ENCODE results near the gene KISS1R.

The KISS1R gene

GRCh38 chr19:940591-941291 is 23.6 kb downstream of the KISS1R start:
- no peaks in the 10 kb centered on the region for H3K9me3 ChIP-seq (ENCODE audit: control extremely low read depth in 1 of 5, control insufficient read depth in 4 of 5, insufficient read depth in 2 of 5, low read depth in 1 of 5, low read length in 4 of 5)
- CTCF ChIA-PET: interaction anchor here (1.0 to 7.8 kb wide), 4 partner anchors 17 to 43 kb away, joined by 3 to 35 read pairs (median 4); partner anchors contain the start of gene WDR18
- no peaks in the 10 kb centered on the region for H3K27me3 ChIP-seq (replicated peaks in 2 of 5; ENCODE audit: control insufficient read depth in 4 of 5, insufficient read depth in 5 of 5, low read length in 4 of 5)
- H3K4me1 ChIP-seq (ENCODE audit: control extremely low read depth in 1 of 4, control insufficient read depth in 4 of 4, insufficient read depth in 4 of 4, low read length in 3 of 4): peaks cover 0 to 49% (median 45%) of the 10 kb centered on the region in 4 experiments
- H3K4me3 ChIP-seq (ENCODE audit: control insufficient read depth in 1 of 7, extremely low read depth in 1 of 7, insufficient read depth in 4 of 7, low read depth in 2 of 7, low read length in 6 of 7): peak overlapping the region in 4 of 7 experiments; percentile 38 to 67 (median 58)
- WGBS (ENCODE audit: insufficient coverage): 4% methylated on average over 59 of the region's 64 CpGs
- peak; percentile 90 to 96 (median 94) for DNase-seq
- peak overlapping the region; percentile 46 to 76 for H3K27ac ChIP-seq (ENCODE audit: insufficient read depth in 1 of 2, low read depth in 1 of 2, low read length in 2 of 2, poor library complexity in 1 of 2, severe bottlenecking in 2 of 2)
- POLR2A ChIA-PET: interaction anchor here (1.5 kb wide), 1 partner anchor 16 kb away, joined by 5 read pairs; no protein-coding TSS in a partner anchor
- H3K36me3 ChIP-seq (ENCODE audit: control insufficient read depth in 4 of 4, insufficient read depth in 4 of 4, low read length in 3 of 4): peaks cover 0 to 56% (median 8%) of the 10 kb centered on the region in 4 experiments

GRCh38 chr19:941292-942132 is 24.4 kb downstream of the KISS1R start:
- H3K27me3 ChIP-seq (replicated peaks in 2 of 5; ENCODE audit: control insufficient read depth in 4 of 5, insufficient read depth in 5 of 5, low read length in 4 of 5): no peaks in the 10 kb centered on the region
- POLR2A ChIA-PET: interaction anchor here (1.5 kb wide), 1 partner anchor 17 kb away, joined by 5 read pairs; no protein-coding TSS in a partner anchor
- WGBS (ENCODE audit: insufficient coverage): 74% methylated on average over 34 of the region's 45 CpGs
- peak overlapping the region in 4 of 7 experiments; percentile 38 to 67 (median 58) for H3K4me3 ChIP-seq (ENCODE audit: control insufficient read depth in 1 of 7, extremely low read depth in 1 of 7, insufficient read depth in 4 of 7, low read depth in 2 of 7, low read length in 6 of 7)
- H3K4me1 ChIP-seq (ENCODE audit: control extremely low read depth in 1 of 4, control insufficient read depth in 4 of 4, insufficient read depth in 4 of 4, low read length in 3 of 4): peaks cover 0 to 47% (median 45%) of the 10 kb centered on the region in 4 experiments
- DNase-seq: peak in 1 of 3 donors; percentile 45
- H3K27ac ChIP-seq (ENCODE audit: insufficient read depth in 1 of 2, low read depth in 1 of 2, low read length in 2 of 2, poor library complexity in 1 of 2, severe bottlenecking in 2 of 2): peak overlapping the region; percentile 37 to 58
- CTCF ChIA-PET: interaction anchor here (1.0 to 7.8 kb wide), 4 partner anchors 8 to 41 kb away, joined by 3 to 35 read pairs (median 6); no protein-coding TSS in a partner anchor
- H3K9me3 ChIP-seq (ENCODE audit: control extremely low read depth in 1 of 5, control insufficient read depth in 4 of 5, insufficient read depth in 2 of 5, low read depth in 1 of 5, low read length in 4 of 5): no peaks in the 10 kb centered on the region
- H3K36me3 ChIP-seq (ENCODE audit: control insufficient read depth in 4 of 4, insufficient read depth in 4 of 4, low read length in 3 of 4): peaks cover 0 to 51% (median 8%) of the 10 kb centered on the region in 4 experiments

DNA sequence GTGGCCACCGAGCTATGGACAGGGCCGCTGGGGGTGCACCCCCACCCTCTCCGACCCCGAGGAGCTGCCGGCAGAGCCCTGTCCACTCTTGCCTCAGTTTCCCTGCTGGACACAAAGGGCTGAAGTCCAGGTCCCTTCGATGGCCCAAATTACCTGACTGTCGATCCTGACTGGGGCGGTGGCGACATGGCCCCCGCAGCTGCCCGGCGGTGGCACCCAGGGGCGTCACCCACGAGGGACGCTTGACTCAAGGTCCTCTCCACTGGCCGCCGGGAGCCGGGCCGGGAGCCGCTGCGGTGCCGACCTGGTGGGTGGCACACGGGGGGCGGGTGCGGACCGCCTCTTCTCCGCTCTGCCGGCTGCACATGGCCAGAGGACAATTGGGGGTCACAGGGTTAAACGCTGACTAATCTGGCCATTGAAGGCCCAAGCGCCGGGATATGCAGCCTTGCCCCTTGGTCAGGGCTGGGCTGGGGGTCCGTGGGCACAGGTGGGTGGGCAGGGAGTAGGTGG is 25.1 kb downstream of the KISS1R start:
- Histone ChIP-seq H3K27me3 (replicated peaks in 2 of 5; ENCODE audit: control insufficient read depth in 4 of 5, insufficient read depth in 5 of 5, low read length in 4 of 5) (no peaks in the 10 kb centered on the region), H3K4me3 (ENCODE audit: control insufficient read depth in 1 of 7, extremely low read depth in 1 of 7, insufficient read depth in 4 of 7, low read depth in 2 of 7, low read length in 6 of 7) (no peak overlapping the region), H3K27ac (ENCODE audit: insufficient read depth in 1 of 2, low read depth in 1 of 2, low read length in 2 of 2, poor library complexity in 1 of 2, severe bottlenecking in 2 of 2) (no peak overlapping the region), H3K36me3 (ENCODE audit: control insufficient read depth in 4 of 4, insufficient read depth in 4 of 4, low read length in 3 of 4) (peaks cover 0 to 50% (median 7%) of the 10 kb centered on the region in 4 experiments), H3K4me1 (ENCODE audit: control extremely low read depth in 1 of 4, control insufficient read depth in 4 of 4, insufficient read depth in 4 of 4, low read length in 3 of 4) (peaks cover 0 to 51% (median 48%) of the 10 kb centered on the region in 4 experiments), H3K9me3 (ENCODE audit: control extremely low read depth in 1 of 5, control insufficient read depth in 4 of 5, insufficient read depth in 2 of 5, low read depth in 1 of 5, low read length in 4 of 5) (no peaks in the 10 kb centered on the region)
- 96% methylated on average over 31 of the region's 32 CpGs for WGBS (ENCODE audit: insufficient coverage)
- ChIA-PET POLR2A (no interaction called here), CTCF (interaction anchor here (0.6 to 2.5 kb wide), 3 partner anchors 9 to 40 kb away, joined by 3 to 6 read pairs (median 3); no protein-coding TSS in a partner anchor)
- no peak for DNase-seq

DNA sequence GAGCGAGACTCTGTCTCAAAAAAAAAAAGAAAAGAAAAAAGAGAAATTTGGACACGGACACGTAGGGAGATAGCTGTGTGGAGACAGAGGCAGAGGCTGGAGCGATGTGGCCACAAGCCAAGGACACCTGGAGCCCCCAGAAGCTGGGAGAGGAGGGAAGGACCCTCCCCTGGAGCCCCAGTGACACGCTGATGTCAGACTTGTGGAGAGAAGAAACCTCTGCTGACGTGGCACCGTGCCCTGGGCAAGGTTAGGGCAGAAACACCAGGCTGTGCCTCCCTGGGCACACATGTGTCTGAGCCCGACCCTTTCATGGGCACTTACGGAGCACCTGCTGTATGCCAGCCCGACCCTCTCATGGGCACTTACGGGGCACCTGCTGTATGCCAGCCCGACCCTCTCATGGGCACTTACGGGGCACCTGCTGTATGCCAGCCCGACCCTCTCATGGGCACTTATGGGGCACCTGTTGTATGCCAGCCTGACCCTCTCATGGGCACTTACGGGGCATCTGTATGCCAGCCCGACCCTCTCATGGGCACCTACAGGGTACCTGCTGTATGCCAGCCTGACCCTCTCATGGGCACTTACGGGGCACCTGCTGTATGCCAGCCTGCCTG is 26.5 kb downstream of the KISS1R start:
- POLR2A ChIA-PET: no interaction called here
- Histone ChIP-seq H3K36me3 (ENCODE audit: control insufficient read depth in 4 of 4, insufficient read depth in 4 of 4, low read length in 3 of 4) (peaks cover 0 to 45% (median 3%) of the 10 kb centered on the region in 4 experiments), H3K4me1 (ENCODE audit: control extremely low read depth in 1 of 4, control insufficient read depth in 4 of 4, insufficient read depth in 4 of 4, low read length in 3 of 4) (peaks cover 0 to 63% (median 57%) of the 10 kb centered on the region in 4 experiments), H3K27me3 (replicated peaks in 2 of 5; ENCODE audit: control insufficient read depth in 4 of 5, insufficient read depth in 5 of 5, low read length in 4 of 5) (no peaks in the 10 kb centered on the region), H3K27ac (ENCODE audit: insufficient read depth in 1 of 2, low read depth in 1 of 2, low read length in 2 of 2, poor library complexity in 1 of 2, severe bottlenecking in 2 of 2) (no peak overlapping the region), H3K4me3 (ENCODE audit: control insufficient read depth in 1 of 7, extremely low read depth in 1 of 7, insufficient read depth in 4 of 7, low read depth in 2 of 7, low read length in 6 of 7) (no peak overlapping the region), H3K9me3 (ENCODE audit: control extremely low read depth in 1 of 5, control insufficient read depth in 4 of 5, insufficient read depth in 2 of 5, low read depth in 1 of 5, low read length in 4 of 5) (no peaks in the 10 kb centered on the region)
- WGBS (ENCODE audit: insufficient coverage): 95% methylated on average over 15 of the region's 17 CpGs
- CTCF ChIA-PET: interaction anchor here (1.0 to 2.5 kb wide), 3 partner anchors 10 to 21 kb away, joined by 3 to 6 read pairs (median 3); no protein-coding TSS in a partner anchor
- no peak for DNase-seq

GRCh38 chr19:944171-944567 is 27.0 kb downstream of the KISS1R start:
- peaks cover 0 to 44% (median 3%) of the 10 kb centered on the region in 4 experiments for H3K36me3 ChIP-seq (ENCODE audit: control insufficient read depth in 4 of 4, insufficient read depth in 4 of 4, low read length in 3 of 4)
- WGBS (ENCODE audit: insufficient coverage): 91% methylated on average over 24 of the region's 27 CpGs
- ChIA-PET POLR2A (no interaction called here), CTCF (no interaction called here)
- no peak overlapping the region for H3K4me3 ChIP-seq (ENCODE audit: control insufficient read depth in 1 of 7, extremely low read depth in 1 of 7, insufficient read depth in 4 of 7, low read depth in 2 of 7, low read length in 6 of 7)
- no peaks in the 10 kb centered on the region for H3K9me3 ChIP-seq (ENCODE audit: control extremely low read depth in 1 of 5, control insufficient read depth in 4 of 5, insufficient read depth in 2 of 5, low read depth in 1 of 5, low read length in 4 of 5)
- DNase-seq: peak in 2 of 3 donors; percentile 62 to 81
- no peaks in the 10 kb centered on the region for H3K27me3 ChIP-seq (replicated peaks in 2 of 5; ENCODE audit: control insufficient read depth in 4 of 5, insufficient read depth in 5 of 5, low read length in 4 of 5)
- peaks cover 0 to 67% (median 60%) of the 10 kb centered on the region in 4 experiments for H3K4me1 ChIP-seq (ENCODE audit: control extremely low read depth in 1 of 4, control insufficient read depth in 4 of 4, insufficient read depth in 4 of 4, low read length in 3 of 4)
- H3K27ac ChIP-seq (ENCODE audit: insufficient read depth in 1 of 2, low read depth in 1 of 2, low read length in 2 of 2, poor library complexity in 1 of 2, severe bottlenecking in 2 of 2): no peak overlapping the region

DNA sequence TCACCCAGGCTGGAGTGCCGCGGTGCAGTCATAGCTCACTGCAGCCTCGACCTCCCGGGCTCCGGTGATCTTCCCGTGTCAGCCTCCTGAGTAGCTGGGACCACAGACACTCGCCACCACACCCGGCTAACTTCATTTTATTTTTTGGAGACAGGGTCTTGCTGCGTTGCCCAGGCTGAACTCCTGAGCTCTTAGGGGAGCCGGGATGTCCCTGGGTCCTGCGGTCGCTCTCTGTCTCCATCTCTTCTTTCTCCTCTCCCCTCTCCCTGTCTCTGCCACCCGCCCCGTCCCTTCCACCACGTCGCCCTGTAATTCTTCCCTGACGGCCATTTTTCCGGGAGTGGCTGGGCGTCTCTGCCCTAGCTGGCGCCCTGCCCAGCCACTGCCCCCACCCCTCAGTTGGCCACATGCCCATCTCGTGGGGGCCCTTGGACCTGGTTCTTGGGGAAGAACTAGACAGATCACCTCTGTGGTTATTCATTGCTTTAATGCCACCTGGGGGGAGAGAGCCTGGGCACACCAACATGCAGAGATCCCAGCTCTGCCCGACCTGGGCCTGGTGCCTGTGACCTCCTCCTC is 27.6 kb downstream of the KISS1R start:
- Histone ChIP-seq H3K27ac (ENCODE audit: insufficient read depth in 1 of 2, low read depth in 1 of 2, low read length in 2 of 2, poor library complexity in 1 of 2, severe bottlenecking in 2 of 2) (no peak overlapping the region), H3K9me3 (ENCODE audit: control extremely low read depth in 1 of 5, control insufficient read depth in 4 of 5, insufficient read depth in 2 of 5, low read depth in 1 of 5, low read length in 4 of 5) (no peaks in the 10 kb centered on the region), H3K36me3 (ENCODE audit: control insufficient read depth in 4 of 4, insufficient read depth in 4 of 4, low read length in 3 of 4) (peaks cover 0 to 38% (median 3%) of the 10 kb centered on the region in 4 experiments), H3K27me3 (replicated peaks in 2 of 5; ENCODE audit: control insufficient read depth in 4 of 5, insufficient read depth in 5 of 5, low read length in 4 of 5) (no peaks in the 10 kb centered on the region), H3K4me1 (ENCODE audit: control extremely low read depth in 1 of 4, control insufficient read depth in 4 of 4, insufficient read depth in 4 of 4, low read length in 3 of 4) (peaks cover 0 to 65% (median 60%) of the 10 kb centered on the region in 4 experiments), H3K4me3 (ENCODE audit: control insufficient read depth in 1 of 7, extremely low read depth in 1 of 7, insufficient read depth in 4 of 7, low read depth in 2 of 7, low read length in 6 of 7) (no peak overlapping the region)
- CTCF ChIA-PET: interaction anchor here (1.0 to 1.3 kb wide), 2 partner anchors 12 to 25 kb away, joined by 3 read pairs; no protein-coding TSS in a partner anchor
- DNase-seq: no peak
- WGBS (ENCODE audit: insufficient coverage): 85% methylated on average over 20 of the region's 22 CpGs
- POLR2A ChIA-PET: no interaction called here
